ENCODE data around the gene CARD9. TPM values are rescaled to one million over a fixed set of nuclear protein-coding genes. Genes with fewer than 3 reads are reported as not detected.
A peak's percentile ranks its signal among the peaks of the same experiment; 100 is the strongest.

CARD9 gene
- total RNA-seq, 2 donors from 2014 or later: 1.2 to 1.7 TPM

DNA sequence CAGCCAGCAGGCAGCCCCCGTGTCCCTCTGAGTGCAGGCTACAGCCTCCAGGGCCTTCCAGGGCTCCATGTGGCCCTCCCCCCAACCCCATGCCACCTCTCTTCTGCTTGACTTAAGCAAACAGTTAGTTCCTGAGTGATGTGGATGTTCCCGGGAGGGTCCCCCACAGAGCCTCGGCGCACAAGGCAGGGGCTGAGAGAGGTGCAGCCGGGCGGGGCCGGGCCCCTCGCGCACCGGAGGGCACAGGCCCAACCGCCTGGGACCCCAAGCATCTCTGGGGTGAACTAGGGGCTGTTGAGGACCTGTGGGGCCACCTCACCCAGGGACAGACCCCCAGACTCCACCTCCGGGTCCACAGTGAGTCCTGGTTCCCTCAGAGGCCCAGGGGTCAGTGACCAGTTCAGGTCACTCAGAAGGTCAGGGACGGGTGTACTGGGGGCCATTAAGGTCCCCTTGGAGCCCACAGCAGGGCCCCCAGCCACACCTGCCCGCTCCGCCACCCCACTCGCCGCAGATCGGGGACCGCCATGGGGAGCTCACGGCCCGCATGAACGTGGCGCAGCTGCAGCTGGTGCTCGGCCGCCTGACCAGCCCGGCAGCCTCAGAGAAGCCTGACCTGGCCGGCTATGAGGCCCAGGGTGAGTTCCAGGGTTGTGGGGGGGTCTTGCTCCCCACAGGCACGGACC is 33.0 kb downstream of the CARD9 start:
- H3K4me3 ChIP-seq: no peak overlapping the region
- no peak overlapping the region for H3K27ac ChIP-seq
- H3K4me1 ChIP-seq: no peaks in the 10 kb centered on the region
- H3K27me3 ChIP-seq: no peaks in the 10 kb centered on the region
- H3K9me3 ChIP-seq: no peaks in the 10 kb centered on the region
- intact Hi-C loops (cut with DNase I): loop anchor here (10.0 kb wide), 1 partner anchor 64 kb away; the partner anchor contains the start of gene SNAPC4
- DNase-seq: no peak
- no peak overlapping the region for H3K9ac ChIP-seq (ENCODE audit: low read depth in 2 of 2, low read length in 2 of 2)
- H3K36me3 ChIP-seq: no peaks in the 10 kb centered on the region
- TF ChIP-seq, protein P1, sequence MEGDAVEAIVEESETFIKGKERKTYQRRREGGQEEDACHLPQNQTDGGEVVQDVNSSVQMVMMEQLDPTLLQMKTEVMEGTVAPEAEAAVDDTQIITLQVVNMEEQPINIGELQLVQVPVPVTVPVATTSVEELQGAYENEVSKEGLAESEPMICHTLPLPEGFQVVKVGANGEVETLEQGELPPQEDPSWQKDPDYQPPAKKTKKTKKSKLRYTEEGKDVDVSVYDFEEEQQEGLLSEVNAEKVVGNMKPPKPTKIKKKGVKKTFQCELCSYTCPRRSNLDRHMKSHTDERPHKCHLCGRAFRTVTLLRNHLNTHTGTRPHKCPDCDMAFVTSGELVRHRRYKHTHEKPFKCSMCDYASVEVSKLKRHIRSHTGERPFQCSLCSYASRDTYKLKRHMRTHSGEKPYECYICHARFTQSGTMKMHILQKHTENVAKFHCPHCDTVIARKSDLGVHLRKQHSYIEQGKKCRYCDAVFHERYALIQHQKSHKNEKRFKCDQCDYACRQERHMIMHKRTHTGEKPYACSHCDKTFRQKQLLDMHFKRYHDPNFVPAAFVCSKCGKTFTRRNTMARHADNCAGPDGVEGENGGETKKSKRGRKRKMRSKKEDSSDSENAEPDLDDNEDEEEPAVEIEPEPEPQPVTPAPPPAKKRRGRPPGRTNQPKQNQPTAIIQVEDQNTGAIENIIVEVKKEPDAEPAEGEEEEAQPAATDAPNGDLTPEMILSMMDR (IDR thresholded peaks at IDR 0.05): no peak

DNA sequence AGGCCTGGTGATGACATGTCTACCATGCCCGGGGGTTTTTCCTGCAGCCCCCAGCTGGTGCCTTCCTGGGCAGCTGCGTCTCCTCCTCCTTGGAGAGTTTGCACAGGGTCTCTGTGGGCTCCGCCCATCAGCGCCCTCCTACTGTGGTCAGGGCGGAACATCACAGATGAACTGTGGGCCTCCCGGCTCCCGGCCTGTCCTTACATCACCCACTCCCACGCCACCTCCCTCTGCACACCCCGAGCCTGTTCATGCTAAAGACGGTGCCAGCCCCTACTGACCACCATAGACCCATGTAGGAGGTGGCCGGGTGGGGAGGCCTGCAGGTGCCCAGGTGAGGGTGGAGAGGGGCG is 33.5 kb downstream of the CARD9 start:
- no peaks in the 10 kb centered on the region for H3K36me3 ChIP-seq
- intact Hi-C loops (cut with DNase I): loop anchor here (10.0 kb wide), 2 partner anchors 65 to 295 kb away; partner anchors contain the start of gene SNAPC4
- H3K27me3 ChIP-seq: no peaks in the 10 kb centered on the region
- no peak overlapping the region for H3K27ac ChIP-seq
- H3K9me3 ChIP-seq: no peaks in the 10 kb centered on the region
- H3K4me1 ChIP-seq: no peaks in the 10 kb centered on the region
- TF ChIP-seq, protein P1 (IDR thresholded peaks at IDR 0.05): no peak
- no peak overlapping the region for H3K9ac ChIP-seq (ENCODE audit: low read depth in 2 of 2, low read length in 2 of 2)
- H3K4me3 ChIP-seq: no peak overlapping the region
- DNase-seq: no peak

DNA sequence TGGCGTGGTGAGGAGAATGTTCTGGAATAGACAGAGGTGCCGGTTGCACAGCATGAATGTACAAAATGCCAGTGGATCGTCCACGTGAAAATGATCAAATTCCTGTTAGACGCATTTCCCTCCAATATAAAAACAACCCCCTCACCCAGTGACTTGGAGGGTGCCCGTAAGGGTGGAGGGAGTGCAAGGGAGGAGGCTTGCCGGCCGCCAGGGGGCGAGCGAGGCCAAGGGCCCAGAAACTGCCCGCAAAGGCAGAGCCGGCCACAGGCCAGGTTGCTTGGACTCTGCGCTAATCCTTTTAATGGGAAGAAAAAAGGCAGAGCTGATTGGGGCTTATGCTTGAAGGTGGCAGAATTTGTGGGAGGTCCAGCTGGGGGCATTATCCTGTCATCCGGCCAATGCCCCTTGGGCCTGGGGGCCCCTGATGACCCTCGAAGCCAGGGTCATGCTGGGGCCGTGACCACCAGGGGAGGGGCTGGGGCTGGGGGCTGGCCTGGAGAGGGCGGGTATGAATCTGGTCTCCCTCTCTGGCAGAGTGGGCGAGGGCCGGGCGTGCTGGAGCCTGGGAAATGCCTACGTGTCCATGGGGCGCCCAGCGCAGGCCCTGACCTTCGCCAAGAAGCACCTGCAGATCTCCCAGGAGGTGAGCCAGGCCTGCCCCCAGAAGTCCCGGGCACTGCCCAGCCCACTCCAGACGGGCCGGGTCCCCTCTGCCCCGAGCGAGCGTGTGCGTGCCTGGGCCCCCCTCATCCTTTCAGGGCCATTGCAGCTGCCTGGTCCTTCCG is 34.1 kb downstream of the CARD9 start:
- intact Hi-C loops (cut with DNase I): loop anchor here (10.0 kb wide), 1 partner anchor 295 kb away; no protein-coding TSS in a partner anchor

DNA sequence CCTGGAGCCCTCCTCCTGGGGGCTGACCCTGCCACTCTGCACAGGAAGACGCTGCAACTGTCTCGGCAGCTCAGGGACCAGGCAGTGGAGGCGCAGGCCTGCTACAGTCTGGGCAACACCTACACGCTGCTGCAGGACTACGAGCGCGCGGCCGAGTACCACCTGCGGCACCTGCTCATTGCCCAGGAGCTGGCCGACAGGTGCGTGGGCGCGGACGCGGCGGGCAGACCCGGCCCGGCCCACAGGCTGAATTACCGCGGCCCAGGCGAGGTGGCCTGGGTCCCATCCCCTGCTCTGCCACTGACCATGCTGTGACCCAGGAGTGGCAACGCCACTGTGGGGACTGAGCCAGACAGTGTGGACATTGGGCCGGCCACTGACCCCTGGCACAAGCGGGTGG is 35.0 kb downstream of the CARD9 start:
- no peaks in the 10 kb centered on the region for H3K36me3 ChIP-seq
- no peak overlapping the region for H3K9ac ChIP-seq (ENCODE audit: low read depth in 2 of 2, low read length in 2 of 2)
- H3K4me3 ChIP-seq: no peak overlapping the region
- DNase-seq: no peak
- no peak overlapping the region for H3K27ac ChIP-seq
- TF ChIP-seq, protein P1 (IDR thresholded peaks at IDR 0.05): no peak
- H3K9me3 ChIP-seq: no peaks in the 10 kb centered on the region
- intact Hi-C loops (cut with DNase I): loop anchor here (10.0 kb wide), 1 partner anchor 296 kb away; no protein-coding TSS in a partner anchor
- H3K27me3 ChIP-seq: no peaks in the 10 kb centered on the region
- H3K4me1 ChIP-seq: no peaks in the 10 kb centered on the region

More for the DNA sequence above, 34.1 kb downstream of the CARD9 start:
- peak; percentile 74 for DNase-seq
- H3K27ac ChIP-seq: no peak overlapping the region
- H3K4me1 ChIP-seq: no peaks in the 10 kb centered on the region
- TF ChIP-seq, protein P1 (IDR thresholded peaks at IDR 0.05): peak; percentile 89
- H3K9me3 ChIP-seq: no peaks in the 10 kb centered on the region
- H3K27me3 ChIP-seq: no peaks in the 10 kb centered on the region
- no peaks in the 10 kb centered on the region for H3K36me3 ChIP-seq
- no peak overlapping the region for H3K9ac ChIP-seq (ENCODE audit: low read depth in 2 of 2, low read length in 2 of 2)
- H3K4me3 ChIP-seq: no peak overlapping the region

DNA sequence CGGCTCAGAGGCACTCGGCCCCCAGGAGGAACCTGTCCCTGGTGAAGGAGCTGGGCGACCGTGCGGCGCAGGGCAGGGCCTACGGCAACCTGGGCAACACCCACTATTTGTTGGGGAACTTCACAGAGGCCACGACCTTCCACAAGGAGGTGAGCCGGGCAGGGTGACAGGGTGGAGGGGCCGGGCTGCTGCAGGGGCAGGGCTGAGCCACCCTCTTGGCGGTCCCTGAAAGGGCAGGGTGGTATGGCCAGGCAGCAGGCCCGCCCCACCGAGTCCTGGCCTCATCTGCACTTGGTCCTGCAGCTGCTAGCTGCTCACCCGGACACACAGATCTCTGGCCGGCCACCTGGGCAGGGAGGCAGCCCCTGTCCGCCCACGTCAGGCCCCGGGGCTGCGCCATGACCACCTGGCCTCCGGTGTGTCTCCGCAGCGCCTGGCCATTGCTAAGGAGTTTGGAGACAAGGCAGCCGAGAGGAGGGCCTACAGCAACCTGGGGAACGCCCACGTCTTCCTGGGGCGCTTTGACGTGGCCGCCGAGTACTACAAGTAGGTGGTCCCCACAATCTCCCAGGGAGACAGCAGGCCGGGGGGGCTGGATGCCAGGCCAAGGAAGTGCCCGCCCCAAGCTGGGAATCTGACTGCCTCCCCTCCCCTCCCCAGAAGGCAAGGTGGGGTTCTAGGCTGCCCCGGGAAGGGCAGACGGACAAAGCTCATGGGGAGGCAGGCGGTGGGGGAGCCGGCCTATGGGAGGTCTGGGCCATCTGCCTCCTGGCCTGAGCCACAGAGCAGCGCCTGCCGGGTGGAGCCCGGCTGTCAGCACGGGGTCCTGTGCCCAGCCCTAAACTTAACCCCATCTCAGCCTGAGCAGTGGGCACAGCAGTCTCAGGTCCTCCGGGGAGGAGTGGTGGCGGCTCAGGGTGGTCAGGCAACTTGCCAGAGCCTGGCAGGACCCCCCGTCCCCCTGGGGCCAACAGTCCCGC is 35.8 kb downstream of the CARD9 start:
- Histone ChIP-seq H3K4me1 (no peaks in the 10 kb centered on the region), H3K27ac (no peak overlapping the region), H3K36me3 (no peaks in the 10 kb centered on the region), H3K9me3 (no peaks in the 10 kb centered on the region), H3K27me3 (no peaks in the 10 kb centered on the region), H3K4me3 (no peak overlapping the region), H3K9ac (ENCODE audit: low read depth in 2 of 2, low read length in 2 of 2) (no peak overlapping the region)
- DNase-seq: no peak
- TF ChIP-seq, protein P1 (IDR thresholded peaks at IDR 0.05): no peak
- intact Hi-C loops (cut with DNase I): loop anchor here (10.0 kb wide), 1 partner anchor 297 kb away; no protein-coding TSS in a partner anchor
